GOT3 (cell line): ENCODE data around the gene BCR.

Experiments
- DNase-seq: peaks from one replicate; lab custom pipeline; 2025; ENCODE audit warnings: mixed read lengths; lab: John Stamatoyannopoulos, UW

Gene BCR

DNA sequence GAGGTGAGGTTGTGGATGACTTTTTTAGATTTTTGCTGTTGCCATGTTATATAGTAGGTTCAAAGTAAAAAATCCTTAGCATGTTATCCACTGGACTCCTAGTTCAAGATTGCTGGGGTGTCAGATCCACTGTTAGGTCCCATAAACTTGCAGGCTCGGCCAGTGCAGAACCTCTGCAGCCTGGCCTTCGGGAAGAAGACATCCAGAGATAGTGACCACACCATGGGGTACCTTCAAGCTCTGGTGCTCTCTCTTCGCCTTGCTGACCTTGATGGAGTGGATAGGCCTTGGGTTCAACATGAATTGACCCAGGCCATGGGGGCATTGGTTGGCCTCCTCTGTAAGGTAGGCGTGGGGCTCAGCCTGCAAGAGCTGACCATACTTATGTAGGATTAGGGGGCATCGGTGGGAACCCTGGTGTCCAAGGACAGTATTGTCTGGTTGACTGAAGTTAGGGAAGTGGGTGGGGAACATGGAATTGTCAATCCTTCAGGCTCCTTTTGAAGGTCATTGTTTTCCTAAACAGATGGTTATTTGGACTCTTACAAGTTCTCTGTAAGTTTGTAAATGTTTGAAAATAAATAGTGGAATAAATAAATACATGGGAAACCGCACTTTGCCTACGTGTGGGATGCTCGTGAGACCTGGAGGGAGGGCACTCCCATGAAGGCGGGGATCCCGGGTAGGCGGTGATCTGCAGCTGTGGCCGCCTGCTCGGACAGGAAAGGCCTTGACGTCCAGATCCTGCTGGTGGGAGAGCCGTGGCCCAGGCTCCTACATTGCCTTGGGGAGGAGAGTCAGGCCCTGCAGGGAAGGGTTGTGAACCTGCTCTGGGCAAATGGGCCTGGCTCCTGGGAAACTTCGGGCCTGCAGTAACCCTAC lies 37.1 kb downstream of the BCR start:
- no peak for DNase-seq

DNA sequence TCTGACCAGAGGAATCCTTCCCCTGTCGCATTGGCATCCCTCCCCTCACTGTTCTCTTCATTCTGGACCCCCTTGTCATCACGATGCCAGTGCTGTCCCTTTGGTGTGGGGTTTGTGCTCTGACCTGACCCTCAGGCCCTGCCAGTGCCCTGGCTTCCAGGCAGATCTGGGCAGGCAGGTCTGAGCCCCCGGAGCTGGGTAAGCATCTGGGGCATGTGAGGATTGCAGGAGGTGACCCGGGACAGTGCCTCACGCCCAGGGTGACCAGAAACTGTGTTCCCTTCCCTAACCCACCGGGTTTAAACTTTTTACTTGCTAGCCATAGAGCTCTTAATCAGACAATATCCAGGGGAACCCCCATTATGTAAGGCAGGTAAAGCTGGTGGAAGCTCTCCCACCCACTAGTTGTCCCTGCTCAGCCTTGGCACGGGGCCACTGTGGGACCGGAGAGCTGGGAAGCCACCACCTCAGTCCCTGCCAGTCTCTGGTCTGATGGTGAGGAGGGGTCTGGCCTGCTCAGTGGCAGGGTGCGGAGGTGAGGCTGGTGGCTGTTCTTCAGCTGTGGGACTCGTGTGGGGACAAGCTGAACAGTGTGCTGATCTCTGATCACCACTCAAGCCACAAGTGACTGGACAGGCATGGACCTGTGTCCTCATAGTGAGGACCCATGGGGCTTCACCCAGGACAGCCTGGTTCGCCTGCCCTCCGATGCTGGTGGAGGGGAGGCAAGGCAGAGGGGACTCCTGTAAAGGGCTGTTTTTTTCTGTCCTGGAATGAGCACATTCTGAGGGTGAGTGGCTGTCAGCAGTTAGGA lies 38.0 kb downstream of the BCR start:
- no peak for DNase-seq

GRCh38 chr22:23218867-23219251 lies 38.5 kb downstream of the BCR start:
- no peak for DNase-seq

- DNase-seq, result no peak
Observed at GRCh38 chr22:23219317-23219716, 39.0 kb downstream of the BCR start.

- DNase-seq, result no peak
Observed at GRCh38 chr22:23219822-23220484, 39.6 kb downstream of the BCR start.

DNA sequence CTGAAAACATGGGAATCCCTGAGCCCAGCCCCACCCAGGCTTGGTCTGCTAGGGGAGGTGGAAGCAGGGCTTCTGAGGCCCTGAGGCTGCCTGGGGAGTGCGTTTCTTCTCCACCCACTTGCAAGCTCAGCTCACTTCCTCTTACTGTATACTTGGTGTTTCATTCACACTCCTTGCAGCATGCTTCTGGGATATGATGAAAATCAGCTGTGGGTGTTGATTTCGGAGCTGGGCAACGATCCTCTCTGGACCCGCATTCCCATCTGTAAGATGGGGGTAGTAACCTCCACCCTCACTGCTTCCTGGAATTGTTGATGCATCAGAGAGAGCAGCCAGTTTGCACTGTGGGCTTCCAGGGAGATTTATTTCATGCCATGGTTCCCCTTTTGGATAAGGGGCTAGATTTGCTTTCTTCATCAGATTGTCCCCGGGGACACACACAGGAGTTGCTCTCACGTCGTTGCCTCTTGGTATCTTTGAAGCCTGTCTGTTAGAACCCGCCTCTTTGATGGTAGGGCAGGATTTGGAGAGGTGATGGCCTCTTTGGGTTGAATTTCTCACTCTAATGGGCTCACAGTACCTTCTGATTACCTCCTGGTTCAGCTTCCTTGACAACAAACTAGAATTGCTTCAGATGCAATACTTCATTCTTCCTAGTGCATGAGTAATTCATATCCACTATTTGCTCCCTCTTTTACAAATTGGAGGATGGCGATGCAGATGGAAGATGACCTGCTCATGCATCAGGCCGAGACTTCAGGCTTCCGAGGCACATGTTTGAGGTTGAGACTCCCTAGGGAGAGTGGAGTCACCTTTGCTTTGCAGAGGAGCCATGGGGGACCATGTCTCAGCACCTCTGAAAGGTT lies 40.4 kb downstream of the BCR start:
- no peak for DNase-seq

DNA sequence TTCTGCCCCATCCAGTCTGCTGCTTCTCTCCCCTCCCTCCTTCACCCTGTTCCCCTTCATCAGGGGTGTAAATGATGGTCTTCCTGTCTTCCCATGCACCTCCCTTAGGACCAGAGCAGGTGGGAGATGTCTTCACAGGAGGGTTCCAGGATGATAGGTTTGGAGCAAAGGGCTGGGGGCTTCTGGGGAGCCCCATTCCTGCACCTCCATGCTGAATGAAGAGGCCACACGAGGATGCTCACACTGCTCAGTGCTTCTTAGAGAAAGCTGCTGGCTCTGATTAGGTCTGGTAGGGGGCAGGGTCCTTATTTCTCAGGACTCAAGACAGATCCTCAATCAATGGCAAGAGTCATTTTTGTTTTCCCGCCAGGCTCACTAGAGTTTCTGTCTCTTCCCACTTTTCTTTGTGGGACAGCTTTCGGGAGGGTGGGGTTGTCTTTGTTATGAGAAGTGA lies 41.1 kb downstream of the BCR start:
- no peak for DNase-seq

GRCh38 chr22:23222033-23222792 lies 41.9 kb downstream of the BCR start:
- DNase-seq, result no peak

- DNase-seq, result no peak
Observed at GRCh38 chr22:23222793-23223568, 42.7 kb downstream of the BCR start.

DNA sequence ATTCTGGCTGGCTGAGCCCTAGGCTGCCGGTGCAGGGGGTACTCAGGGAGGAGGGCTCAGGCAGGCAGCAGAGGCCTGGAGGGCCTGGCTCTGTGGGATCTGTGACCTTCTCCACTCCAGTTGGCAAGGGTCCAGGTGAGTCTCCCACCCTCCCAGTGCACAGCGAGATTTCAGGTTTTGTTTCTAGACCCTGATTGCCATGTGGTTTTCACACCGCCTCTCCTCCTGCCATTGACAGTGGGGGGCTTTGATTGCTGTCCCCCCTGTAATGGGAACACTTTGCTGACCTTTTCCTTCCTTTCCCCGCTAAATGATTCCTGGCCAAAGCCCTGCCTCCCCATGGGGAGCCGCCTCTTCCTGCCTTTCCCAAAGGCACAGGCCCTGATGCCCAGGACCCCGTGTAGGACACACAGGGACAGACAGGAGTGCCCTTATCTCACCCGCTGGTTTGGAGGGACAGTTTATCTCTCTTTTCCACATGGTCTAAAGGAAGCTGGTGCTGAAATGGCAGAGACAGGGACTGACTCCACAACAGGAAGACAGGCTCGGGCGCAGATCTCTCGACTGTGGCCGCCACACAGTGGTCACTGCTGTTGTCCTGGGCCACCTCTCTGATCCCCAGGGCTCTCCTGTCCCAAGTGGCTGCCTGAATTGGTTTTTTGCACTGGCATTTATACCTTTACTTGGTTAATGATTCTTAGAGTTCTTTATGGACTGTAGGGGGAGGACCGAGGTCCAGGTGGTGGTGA lies 43.4 kb downstream of the BCR start:
- no peak for DNase-seq

- no peak for DNase-seq
Observed at GRCh38 chr22:23224846-23225245, 44.5 kb downstream of the BCR start.

GRCh38 chr22:23225337-23225723 lies 45.0 kb downstream of the BCR start:
- no peak for DNase-seq

DNA sequence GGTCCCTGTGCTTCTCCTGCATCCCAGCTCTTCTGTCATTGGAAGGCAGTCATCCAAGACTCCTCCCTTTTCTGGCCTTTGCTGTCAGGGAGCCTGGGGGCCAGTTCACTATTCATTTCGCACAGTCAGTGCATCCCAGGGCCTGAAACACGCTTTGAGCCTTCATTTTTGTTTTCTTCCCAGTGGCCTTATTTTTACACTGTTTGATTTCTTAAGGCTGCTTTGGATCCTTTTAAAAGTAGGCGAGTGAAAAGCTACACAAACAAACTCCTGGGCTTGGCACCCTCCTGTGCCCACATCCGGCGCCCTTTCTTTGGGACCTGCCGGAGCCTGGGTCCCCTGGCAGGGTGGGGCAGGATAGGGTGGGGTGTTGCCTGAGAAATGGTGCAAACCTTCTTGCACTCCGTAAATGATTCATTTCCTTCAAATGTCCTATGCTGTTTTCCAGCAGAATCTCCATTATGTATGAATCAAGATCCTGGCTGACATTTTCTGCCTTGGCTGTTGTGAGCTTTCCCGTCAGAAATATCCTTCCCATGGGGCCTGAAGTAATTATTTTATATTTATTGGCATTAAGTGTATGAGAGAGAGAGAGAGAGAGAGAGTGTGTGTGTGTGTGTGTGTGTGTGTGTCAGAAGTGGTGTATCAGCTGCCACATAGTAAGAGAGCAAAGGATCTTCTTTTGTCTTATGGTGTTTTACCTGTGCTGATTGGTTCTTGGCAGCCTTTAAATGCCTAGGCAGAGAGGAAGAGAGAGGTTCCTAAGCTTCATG lies 45.6 kb downstream of the BCR start:
- DNase-seq, result no peak

DNA sequence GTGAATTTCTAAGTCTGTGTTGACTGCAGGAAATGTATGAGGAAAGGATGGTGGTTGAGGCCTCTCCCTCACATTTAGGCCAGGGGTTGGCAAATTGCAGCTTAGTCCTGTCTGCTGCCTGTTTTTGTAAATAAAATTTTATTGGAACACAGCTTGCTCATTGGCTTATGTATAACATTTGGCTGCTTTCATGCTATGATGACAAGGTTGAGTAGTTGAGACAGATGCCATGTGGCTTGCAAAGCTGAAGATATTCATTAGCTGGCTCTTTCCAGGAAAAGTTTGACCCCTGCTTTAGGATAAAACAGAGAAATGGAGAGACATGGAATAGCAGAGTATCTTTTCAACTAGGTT lies 46.2 kb downstream of the BCR start:
- no peak for DNase-seq

- no peak for DNase-seq
Observed at GRCh38 chr22:23227380-23227779, 47.1 kb downstream of the BCR start.

GRCh38 chr22:23228503-23228902 lies 48.2 kb downstream of the BCR start:
- DNase-seq, result no peak

DNA sequence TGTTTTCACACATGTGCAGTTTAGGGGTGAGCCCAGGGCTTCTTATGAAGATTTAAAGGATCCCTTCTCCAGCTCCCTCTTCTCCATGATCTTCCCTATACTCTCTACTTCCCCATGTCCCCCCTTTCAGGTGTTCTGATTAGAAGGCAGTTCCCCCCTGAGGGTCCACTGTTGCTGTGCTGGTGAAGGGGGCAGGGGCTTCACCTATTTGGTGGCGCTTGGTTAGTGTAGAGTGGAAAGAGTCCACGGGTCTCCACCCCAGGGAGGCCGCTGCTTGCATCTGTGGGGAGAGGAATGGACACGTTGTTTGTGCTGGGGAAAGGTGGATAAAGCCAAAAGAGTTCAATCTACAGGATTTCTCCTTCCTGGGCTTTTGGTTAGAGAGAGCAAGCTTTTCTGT lies 49.3 kb downstream of the BCR start:
- no peak for DNase-seq

GRCh38 chr22:23230348-23231068 lies 50.2 kb downstream of the BCR start:
- no peak for DNase-seq
